A549 (cell line): ENCODE data around the gene TLCD3B. TPM values are rescaled to one million over a fixed set of nuclear protein-coding genes. Genes with fewer than 3 reads are reported as not detected.

Experiments used
- ATAC-seq, 2 experiments: fragments of 200-7000 bp in 1 of 2; fragments of >200 bp in 1 of 2; cut with Nextera tagmentation in 1 of 2; cut with Tn5 transposase in 1 of 2; 3 replicates each; pipeline versions ENCODE4 v1.8.0 to v1.9.1; 2018 to 2020; ENCODE audit warnings: mild to moderate bottlenecking in 1 of 2, moderate library complexity in 1 of 2
- CTCF ChIA-PET: fragments of 300-600 bp; sonication (Branson Sonifier 250); formaldehyde crosslinking; extraction: SDS; loops from one replicate; lab custom pipeline; 2021; ENCODE audit warnings: antibody characterized with exemption, inconsistent platforms; lab: Yijun Ruan, JAX
- POLR2A ChIA-PET: fragments of 350-600 bp; formaldehyde crosslinking; extraction: SDS; loops from one replicate; lab custom pipeline; 2021; ENCODE audit warnings: antibody characterized with exemption, inconsistent platforms; lab: Yijun Ruan, JAX
- DNase-seq, 2 experiments: peaks; one replicate each; pipeline versions ENCODE4 v3.0.0 to v3.0.0-alpha.2; 2011 to 2016; ENCODE audit warnings: low read depth in 1 of 2, low spot score in 1 of 2
- FAIRE-seq: peaks from 2 replicates; lab custom pipeline; 2011; peaks lifted over from hg19 to GRCh38; lab: Jason Lieb, UNC
- H3K27ac ChIP-seq, 2 experiments: fragments of >200 bp; sonication (Bioruptor Twin); formaldehyde crosslinking; 3 replicates each; pipeline ENCODE4 v1.5.1; 2016 to 2017
- H3K4me1 ChIP-seq: fragments of >200 bp; sonication (Bioruptor Twin); formaldehyde crosslinking; 3 replicates; pipeline ENCODE4 v1.6.1; 2016
- H3K4me2 ChIP-seq: fragments of >200 bp; sonication (Bioruptor Twin); formaldehyde crosslinking; 3 replicates; pipeline ENCODE4 v1.6.1; 2016
- H3K4me3 ChIP-seq: fragments of >200 bp; sonication (Bioruptor Twin); formaldehyde crosslinking; 3 replicates; pipeline ENCODE4 v1.5.1; 2016
- H3K9me3 ChIP-seq: fragments of >200 bp; sonication (Bioruptor Twin); formaldehyde crosslinking; 3 replicates; pipeline ENCODE4 v1.6.1; 2016
- ATOH8 ChIP-seq: fragments of 250-450 bp; sonication (Bioruptor Pico); IDR thresholded peaks from 2 replicates; pipeline ENCODE4 v1.5.0; 2020; ENCODE audit warnings: low read depth, mild to moderate bottlenecking, moderate library complexity
- BHLHE40 ChIP-seq: IDR thresholded peaks from 2 replicates; pipeline ENCODE4 v1.6.1; 2012; ENCODE audit warnings: low read depth, low read length, inconsistent platforms
- CBX8 ChIP-seq: fragments of 200-600 bp; sonication (generic); IDR thresholded peaks from 2 replicates; pipeline ENCODE4 v1.6.1; 2016
- CHD4 ChIP-seq: fragments of 200-600 bp; sonication (generic); IDR thresholded peaks from 2 replicates; pipeline ENCODE4 v1.6.1; 2016; ENCODE audit warnings: antibody characterized with exemption, mild to moderate bottlenecking, borderline replicate concordance
- EHF ChIP-seq: fragments of 250-450 bp; sonication (Bioruptor Pico); IDR thresholded peaks from 2 replicates; pipeline ENCODE4 v1.5.0; 2020; ENCODE audit warnings: mild to moderate bottlenecking
- EHMT2 ChIP-seq: fragments of 200-600 bp; sonication (generic); IDR thresholded peaks from 2 replicates; pipeline ENCODE4 v1.6.1; 2016; ENCODE audit warnings: antibody characterized with exemption, low read depth, mild to moderate bottlenecking, moderate library complexity
- GATA3 ChIP-seq: IDR thresholded peaks from 2 replicates; pipeline ENCODE4 v1.6.1; 2012; ENCODE audit warnings: borderline replicate concordance
- HES2 ChIP-seq: fragments of >200 bp; sonication (Bioruptor Twin); formaldehyde crosslinking; IDR thresholded peaks from 2 replicates; pipeline ENCODE4 v1.6.1; 2016
- KDM1A ChIP-seq: fragments of 200-600 bp; sonication (generic); IDR thresholded peaks from 2 replicates; pipeline ENCODE4 v1.6.1; 2016; ENCODE audit warnings: low read depth, mild to moderate bottlenecking
- MAFK ChIP-seq: fragments of 450-650 bp; IDR thresholded peaks from 2 replicates; pipeline ENCODE4 v1.6.1; 2014; ENCODE audit not compliant: partially characterized antibody
- MAZ ChIP-seq: fragments of 150-350 bp; IDR thresholded peaks from 2 replicates; pipeline ENCODE4 v1.6.1; 2014; ENCODE audit warnings: antibody characterized with exemption, low read depth, low read length, borderline replicate concordance
- MYC ChIP-seq: IDR thresholded peaks from 2 replicates; pipeline ENCODE4 v1.6.1; 2012; ENCODE audit warnings: mild to moderate bottlenecking, inconsistent platforms, low read length, improper control_type of control experiment, borderline replicate concordance
- NPAS2 ChIP-seq: fragments of 250-450 bp; sonication (Bioruptor Pico); IDR thresholded peaks from 2 replicates; pipeline ENCODE4 v1.8.0; 2022; ENCODE audit warnings: mild to moderate bottlenecking, moderate library complexity, borderline replicate concordance
- NR3C1 ChIP-seq: fragments of >200 bp; sonication (Bioruptor Twin); formaldehyde crosslinking; IDR thresholded peaks from 3 replicates; pipeline ENCODE4 v1.6.1; 2017
- PBX3 ChIP-seq: IDR thresholded peaks from 2 replicates; pipeline ENCODE4 v1.6.1; 2012
- PHF8 ChIP-seq: fragments of 200-600 bp; sonication (generic); IDR thresholded peaks from 2 replicates; pipeline ENCODE4 v1.6.1; 2016; ENCODE audit warnings: low read depth, mild to moderate bottlenecking, antibody characterized with exemption, moderate library complexity, borderline replicate concordance
- POLR2A ChIP-seq: IDR thresholded peaks from 2 replicates; pipeline ENCODE4 v1.6.1; 2012; ENCODE audit warnings: mild to moderate bottlenecking, low read length
- RCOR1 ChIP-seq: fragments of 150-350 bp; IDR thresholded peaks from 2 replicates; pipeline ENCODE4 v1.6.1; 2014; ENCODE audit warnings: antibody characterized with exemption, low read length, low read depth
- RFX5 ChIP-seq: fragments of 450-650 bp; IDR thresholded peaks from 2 replicates; pipeline ENCODE4 v1.7.1; 2014; ENCODE audit warnings: antibody characterized with exemption, mild to moderate bottlenecking, moderate library complexity
- SMC3 ChIP-seq: fragments of >200 bp; sonication (Bioruptor Twin); formaldehyde crosslinking; IDR thresholded peaks from 3 replicates; pipeline ENCODE4 v1.6.1; 2018; ENCODE audit warnings: inconsistent platforms
- SREBF2 ChIP-seq: fragments of 450-650 bp; IDR thresholded peaks from 2 replicates; pipeline ENCODE4 v1.6.1; 2014; ENCODE audit warnings: mild to moderate bottlenecking, moderate library complexity
- TP53 ChIP-seq: fragments of 250-450 bp; sonication (Bioruptor Pico); IDR thresholded peaks from 2 replicates; pipeline ENCODE4 v1.5.0; 2021; ENCODE audit warnings: mild to moderate bottlenecking, moderate library complexity
- ZFP36 ChIP-seq: fragments of 450-650 bp; IDR thresholded peaks from 2 replicates; pipeline ENCODE4 v1.6.1; 2014; ENCODE audit warnings: borderline replicate concordance; ENCODE audit not compliant: partially characterized antibody
- WGBS: methylation state at CpG from one replicate; pipeline ENCODE4 v1.1.6; 2017; ENCODE audit errors: missing lambda C conversion rate; 5-methylcytosine and 5-hydroxymethylcytosine counted together
- polyA plus RNA-seq, 4 experiments: library from polyadenylated mRNA; depleted of rRNA in 3 of 4; stranded (reverse); fragments of >200 nt; fragmentation: RNase III in 1 of 4; extraction: RNeasy Plus Mini Kit Qiagen cat#74134 plus additional on column Dnase treatment in 1 of 4; gene quantifications; 2 replicates in 3 of 4; 3 replicates in 1 of 4; pipeline ENCODE4 v1.2.3, GENCODE V29; 2011 to 2017
- TF ChIP-seq, protein P1 (sequence below): fragments of 250-450 bp; sonication (Bioruptor Pico); IDR thresholded peaks from 2 replicates; pipeline ENCODE4 v1.5.0; 2021; ENCODE audit warnings: mild to moderate bottlenecking, moderate library complexity, borderline replicate concordance
- TF ChIP-seq, protein P2 (sequence below): fragments of 200-600 bp; sonication (generic); IDR thresholded peaks from 2 replicates; pipeline ENCODE4 v1.6.1; 2016; ENCODE audit warnings: antibody characterized with exemption, mild to moderate bottlenecking, moderate library complexity
- TF ChIP-seq, protein P3 (sequence below): IDR thresholded peaks from 2 replicates; pipeline ENCODE4 v1.6.1; 2012; ENCODE audit warnings: low read depth, borderline replicate concordance

Gene TLCD3B
- polyA plus RNA-seq, 2 of the 4 experiments (the other 2 are of a cell fraction): 0.30 to 0.68 TPM

DNA sequence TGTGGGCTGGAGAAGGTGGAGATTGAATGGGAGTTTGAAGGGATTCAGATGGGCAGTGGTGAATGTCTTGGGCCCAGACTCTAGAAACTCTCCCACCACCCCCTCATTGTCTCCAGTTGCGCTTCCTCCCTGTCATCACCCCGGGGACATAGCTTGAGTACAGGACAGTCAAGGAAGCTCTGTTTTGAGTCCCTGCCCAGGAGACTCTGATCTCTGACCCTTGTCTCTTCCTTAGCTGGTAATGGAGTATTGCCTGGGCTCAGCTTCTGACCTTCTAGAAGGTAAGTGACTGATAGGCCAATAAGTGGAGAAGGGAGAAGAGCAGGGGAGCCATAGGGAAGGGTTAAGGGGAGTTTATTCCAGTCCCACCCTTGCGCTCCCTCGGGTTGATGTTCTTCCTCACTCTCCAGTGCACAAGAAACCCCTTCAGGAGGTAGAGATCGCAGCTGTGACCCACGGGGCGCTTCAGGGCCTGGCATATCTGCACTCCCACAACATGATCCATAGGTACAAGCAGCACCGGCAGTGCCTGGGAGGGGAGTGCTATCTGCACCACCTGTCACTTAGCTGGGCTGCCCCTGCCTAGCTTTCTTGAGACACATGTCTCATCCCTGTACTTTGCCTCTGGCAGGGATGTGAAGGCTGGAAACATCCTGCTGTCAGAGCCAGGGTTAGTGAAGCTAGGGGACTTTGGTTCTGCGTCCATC is 52.4 kb downstream of the TLCD3B start:
- peaks cover 19% of the 10 kb centered on the region for H3K4me1 ChIP-seq
- FAIRE-seq: no peak
- ChIA-PET POLR2A (no interaction called here), CTCF (interaction anchor here (0.6 to 2.9 kb wide), 9 partner anchors 14 to 278 kb away, joined by 3 to 9 read pairs (median 3); partner anchors contain the start of genes CDIPT and HIRIP3)
- H3K4me3 ChIP-seq: no peak overlapping the region
- ATAC-seq: no peak
- 91% methylated on average over 9 of the region's 9 CpGs for WGBS
- no peak for DNase-seq
- H3K9me3 ChIP-seq: no peaks in the 10 kb centered on the region
- no peak overlapping the region for H3K27ac ChIP-seq
- TF ChIP-seq PHF8: no peak
- no peak for TF ChIP-seq NPAS2 (CRISPR knock-in tag)
- no peak for TF ChIP-seq GATA3
- TF ChIP-seq MYC: no peak
- TF ChIP-seq CBX8: no peak
- no peak for TF ChIP-seq EHMT2
- no peak for TF ChIP-seq RFX5
- TF ChIP-seq NR3C1: no peak
- TF ChIP-seq ATOH8 (CRISPR knock-in tag): no peak
- no peak for TF ChIP-seq SREBF2
- no peak for TF ChIP-seq CHD4
- TF ChIP-seq BHLHE40: no peak
- TF ChIP-seq PBX3: no peak
- no peak for TF ChIP-seq SMC3
- no peak for TF ChIP-seq MAFK
- no peak overlapping the region for H3K4me2 ChIP-seq

DNA sequence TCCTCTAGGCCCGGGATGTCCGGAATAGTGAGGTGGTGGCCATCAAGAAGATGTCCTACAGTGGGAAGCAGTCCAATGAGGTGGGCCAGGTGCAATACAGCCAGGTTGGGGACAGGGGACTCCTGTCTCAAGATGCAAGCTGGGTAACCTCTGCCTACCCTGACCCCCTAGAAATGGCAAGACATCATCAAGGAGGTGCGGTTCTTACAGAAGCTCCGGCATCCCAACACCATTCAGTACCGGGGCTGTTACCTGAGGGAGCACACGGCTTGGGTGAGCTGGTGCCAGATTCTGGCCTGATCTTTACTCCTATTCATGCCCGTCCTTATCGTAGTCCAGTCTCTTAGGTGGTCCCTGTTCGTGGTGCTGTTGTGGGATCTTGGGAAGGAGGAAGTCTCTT is 53.0 kb downstream of the TLCD3B start:
- no peak for ATAC-seq
- no peak overlapping the region for H3K27ac ChIP-seq
- no peak for FAIRE-seq
- H3K4me2 ChIP-seq: no peak overlapping the region
- peaks cover 19% of the 10 kb centered on the region for H3K4me1 ChIP-seq
- no peak for DNase-seq
- ChIA-PET CTCF (interaction anchor here (0.6 to 1.4 kb wide), 7 partner anchors 19 to 277 kb away, joined by 3 to 4 read pairs (median 3); partner anchors contain the start of genes CDIPT and SEZ6L2), POLR2A (no interaction called here)
- 96% methylated on average over 9 of the region's 9 CpGs for WGBS
- peaks cover 1% of the 10 kb centered on the region; the same call in 1 of the 3 replicates for H3K9me3 ChIP-seq
- TF ChIP-seq ZFP36: no peak
- TF ChIP-seq, protein P1, sequence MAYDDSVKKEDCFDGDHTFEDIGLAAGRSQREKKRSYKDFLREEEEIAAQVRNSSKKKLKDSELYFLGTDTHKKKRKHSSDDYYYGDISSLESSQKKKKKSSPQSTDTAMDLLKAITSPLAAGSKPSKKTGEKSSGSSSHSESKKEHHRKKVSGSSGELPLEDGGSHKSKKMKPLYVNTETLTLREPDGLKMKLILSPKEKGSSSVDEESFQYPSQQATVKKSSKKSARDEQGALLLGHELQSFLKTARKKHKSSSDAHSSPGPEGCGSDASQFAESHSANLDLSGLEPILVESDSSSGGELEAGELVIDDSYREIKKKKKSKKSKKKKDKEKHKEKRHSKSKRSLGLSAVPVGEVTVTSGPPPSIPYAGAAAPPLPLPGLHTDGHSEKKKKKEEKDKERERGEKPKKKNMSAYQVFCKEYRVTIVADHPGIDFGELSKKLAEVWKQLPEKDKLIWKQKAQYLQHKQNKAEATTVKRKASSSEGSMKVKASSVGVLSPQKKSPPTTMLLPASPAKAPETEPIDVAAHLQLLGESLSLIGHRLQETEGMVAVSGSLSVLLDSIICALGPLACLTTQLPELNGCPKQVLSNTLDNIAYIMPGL: no peak
- TF ChIP-seq POLR2A: no peak
- no peak for TF ChIP-seq KDM1A
- TF ChIP-seq, protein P2, sequence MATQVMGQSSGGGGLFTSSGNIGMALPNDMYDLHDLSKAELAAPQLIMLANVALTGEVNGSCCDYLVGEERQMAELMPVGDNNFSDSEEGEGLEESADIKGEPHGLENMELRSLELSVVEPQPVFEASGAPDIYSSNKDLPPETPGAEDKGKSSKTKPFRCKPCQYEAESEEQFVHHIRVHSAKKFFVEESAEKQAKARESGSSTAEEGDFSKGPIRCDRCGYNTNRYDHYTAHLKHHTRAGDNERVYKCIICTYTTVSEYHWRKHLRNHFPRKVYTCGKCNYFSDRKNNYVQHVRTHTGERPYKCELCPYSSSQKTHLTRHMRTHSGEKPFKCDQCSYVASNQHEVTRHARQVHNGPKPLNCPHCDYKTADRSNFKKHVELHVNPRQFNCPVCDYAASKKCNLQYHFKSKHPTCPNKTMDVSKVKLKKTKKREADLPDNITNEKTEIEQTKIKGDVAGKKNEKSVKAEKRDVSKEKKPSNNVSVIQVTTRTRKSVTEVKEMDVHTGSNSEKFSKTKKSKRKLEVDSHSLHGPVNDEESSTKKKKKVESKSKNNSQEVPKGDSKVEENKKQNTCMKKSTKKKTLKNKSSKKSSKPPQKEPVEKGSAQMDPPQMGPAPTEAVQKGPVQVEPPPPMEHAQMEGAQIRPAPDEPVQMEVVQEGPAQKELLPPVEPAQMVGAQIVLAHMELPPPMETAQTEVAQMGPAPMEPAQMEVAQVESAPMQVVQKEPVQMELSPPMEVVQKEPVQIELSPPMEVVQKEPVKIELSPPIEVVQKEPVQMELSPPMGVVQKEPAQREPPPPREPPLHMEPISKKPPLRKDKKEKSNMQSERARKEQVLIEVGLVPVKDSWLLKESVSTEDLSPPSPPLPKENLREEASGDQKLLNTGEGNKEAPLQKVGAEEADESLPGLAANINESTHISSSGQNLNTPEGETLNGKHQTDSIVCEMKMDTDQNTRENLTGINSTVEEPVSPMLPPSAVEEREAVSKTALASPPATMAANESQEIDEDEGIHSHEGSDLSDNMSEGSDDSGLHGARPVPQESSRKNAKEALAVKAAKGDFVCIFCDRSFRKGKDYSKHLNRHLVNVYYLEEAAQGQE: no peak
- no peak for TF ChIP-seq SMC3
- TF ChIP-seq RCOR1: no peak
- no peak for TF ChIP-seq RFX5
- TF ChIP-seq, protein P3, sequence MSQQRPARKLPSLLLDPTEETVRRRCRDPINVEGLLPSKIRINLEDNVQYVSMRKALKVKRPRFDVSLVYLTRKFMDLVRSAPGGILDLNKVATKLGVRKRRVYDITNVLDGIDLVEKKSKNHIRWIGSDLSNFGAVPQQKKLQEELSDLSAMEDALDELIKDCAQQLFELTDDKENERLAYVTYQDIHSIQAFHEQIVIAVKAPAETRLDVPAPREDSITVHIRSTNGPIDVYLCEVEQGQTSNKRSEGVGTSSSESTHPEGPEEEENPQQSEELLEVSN: no peak
- no peak for TF ChIP-seq HES2
- TF ChIP-seq TP53: no peak
- no peak for TF ChIP-seq NR3C1
- TF ChIP-seq MAZ: no peak
- no peak for TF ChIP-seq CBX8
- TF ChIP-seq EHF: no peak
- no peak overlapping the region for H3K4me3 ChIP-seq
